Bronchial epithelial cell (primary cell): ENCODE data around the gene CIC. TPM values are rescaled to one million over a fixed set of nuclear protein-coding genes. Genes with fewer than 3 reads are reported as not detected.
"Not testable (repeated sequence)": the region's sequence is repeated elsewhere in the genome, so short reads cannot be mapped to it uniquely, and the experiment has no call there.

Experiments
- DNase-seq: peaks from one replicate; pipeline ENCODE4 v3.0.0-alpha.2; 2010; ENCODE audit warnings: low read depth
- FAIRE-seq: peaks from 2 replicates; lab custom pipeline; 2011; peaks lifted over from hg19 to GRCh38; lab: Jason Lieb, UNC
- H3K27me3 ChIP-seq: 2 replicates; pipeline ENCODE4 v1.5.1; 2011; ENCODE audit warnings: low read length; ENCODE audit not compliant: control insufficient read depth, insufficient read depth
- H3K36me3 ChIP-seq: 2 replicates; pipeline ENCODE4 v1.5.1; 2011; ENCODE audit warnings: low read length; ENCODE audit not compliant: control insufficient read depth, insufficient read depth
- H3K4me3 ChIP-seq: 2 replicates; pipeline ENCODE4 v1.5.1; 2011; ENCODE audit warnings: mild to moderate bottlenecking, low read depth, low read length, control low read depth
- total RNA-seq: library from RNA; depleted of rRNA; stranded (reverse); fragments of >200 nt; gene quantifications from 2 replicates; pipeline ENCODE4 v1.2.1, GENCODE V29; 2014
- TF ChIP-seq, protein P1 (sequence below): IDR thresholded peaks from 2 replicates; pipeline ENCODE4 v1.5.1; 2011; ENCODE audit warnings: mild to moderate bottlenecking, moderate library complexity, low read length, control low read depth, inconsistent platforms; ENCODE audit not compliant: insufficient read depth, severe bottlenecking

The CIC gene
- total RNA-seq, 1 donor from 2014 or later, result 7.1 TPM

DNA sequence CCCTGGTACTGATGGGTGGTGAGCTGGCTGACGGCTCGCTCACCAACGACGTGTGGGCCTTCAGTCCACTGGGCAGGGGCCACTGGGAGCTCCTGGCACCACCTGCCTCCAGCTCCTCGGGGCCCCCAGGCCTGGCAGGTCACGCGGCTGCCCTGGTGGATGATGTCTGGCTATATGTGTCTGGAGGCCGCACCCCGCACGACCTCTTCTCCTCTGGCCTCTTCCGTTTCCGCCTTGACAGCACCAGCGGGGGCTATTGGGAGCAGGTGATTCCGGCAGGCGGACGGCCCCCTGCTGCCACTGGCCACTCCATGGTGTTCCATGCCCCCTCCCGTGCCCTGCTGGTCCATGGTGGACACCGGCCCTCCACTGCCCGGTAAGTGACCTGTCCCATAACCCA lies 66.9 kb downstream of the CIC start:
- no peak overlapping the region for H3K4me3 ChIP-seq
- TF ChIP-seq, protein P1, sequence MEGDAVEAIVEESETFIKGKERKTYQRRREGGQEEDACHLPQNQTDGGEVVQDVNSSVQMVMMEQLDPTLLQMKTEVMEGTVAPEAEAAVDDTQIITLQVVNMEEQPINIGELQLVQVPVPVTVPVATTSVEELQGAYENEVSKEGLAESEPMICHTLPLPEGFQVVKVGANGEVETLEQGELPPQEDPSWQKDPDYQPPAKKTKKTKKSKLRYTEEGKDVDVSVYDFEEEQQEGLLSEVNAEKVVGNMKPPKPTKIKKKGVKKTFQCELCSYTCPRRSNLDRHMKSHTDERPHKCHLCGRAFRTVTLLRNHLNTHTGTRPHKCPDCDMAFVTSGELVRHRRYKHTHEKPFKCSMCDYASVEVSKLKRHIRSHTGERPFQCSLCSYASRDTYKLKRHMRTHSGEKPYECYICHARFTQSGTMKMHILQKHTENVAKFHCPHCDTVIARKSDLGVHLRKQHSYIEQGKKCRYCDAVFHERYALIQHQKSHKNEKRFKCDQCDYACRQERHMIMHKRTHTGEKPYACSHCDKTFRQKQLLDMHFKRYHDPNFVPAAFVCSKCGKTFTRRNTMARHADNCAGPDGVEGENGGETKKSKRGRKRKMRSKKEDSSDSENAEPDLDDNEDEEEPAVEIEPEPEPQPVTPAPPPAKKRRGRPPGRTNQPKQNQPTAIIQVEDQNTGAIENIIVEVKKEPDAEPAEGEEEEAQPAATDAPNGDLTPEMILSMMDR, result no peak
- H3K27me3 ChIP-seq, result no peaks in the 10 kb centered on the region
- peaks cover 3% of the 10 kb centered on the region for H3K36me3 ChIP-seq
- FAIRE-seq (no peak), DNase-seq (no peak)

- not testable (repeated sequence) for DNase-seq, H3K27me3 ChIP-seq, FAIRE-seq, H3K36me3 ChIP-seq, H3K4me3 ChIP-seq
Observed at GRCh38 chr19:42339126-42339860, 70.2 kb downstream of the CIC start.

DNA sequence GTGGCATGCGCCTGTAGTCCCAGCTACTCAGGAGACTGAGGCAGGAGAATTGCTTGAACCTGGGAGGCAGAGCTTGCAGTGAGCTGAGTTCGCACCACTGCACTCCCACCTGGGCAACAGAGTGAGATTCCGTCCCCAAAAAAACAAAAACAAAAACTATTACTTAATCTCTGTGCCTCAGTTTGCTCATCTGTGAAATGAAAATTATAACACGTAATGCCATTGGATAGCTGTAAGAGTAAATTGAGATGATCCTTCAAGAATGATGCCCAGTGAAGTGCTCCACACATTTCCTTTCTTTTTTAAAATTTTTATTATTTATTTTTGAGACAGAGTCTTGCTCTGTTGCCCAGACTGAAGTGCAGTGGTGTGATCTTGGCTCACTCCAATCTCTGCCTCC lies 70.9 kb downstream of the CIC start:
- not testable (repeated sequence) for FAIRE-seq, DNase-seq, H3K4me3 ChIP-seq, H3K36me3 ChIP-seq, H3K27me3 ChIP-seq

DNA sequence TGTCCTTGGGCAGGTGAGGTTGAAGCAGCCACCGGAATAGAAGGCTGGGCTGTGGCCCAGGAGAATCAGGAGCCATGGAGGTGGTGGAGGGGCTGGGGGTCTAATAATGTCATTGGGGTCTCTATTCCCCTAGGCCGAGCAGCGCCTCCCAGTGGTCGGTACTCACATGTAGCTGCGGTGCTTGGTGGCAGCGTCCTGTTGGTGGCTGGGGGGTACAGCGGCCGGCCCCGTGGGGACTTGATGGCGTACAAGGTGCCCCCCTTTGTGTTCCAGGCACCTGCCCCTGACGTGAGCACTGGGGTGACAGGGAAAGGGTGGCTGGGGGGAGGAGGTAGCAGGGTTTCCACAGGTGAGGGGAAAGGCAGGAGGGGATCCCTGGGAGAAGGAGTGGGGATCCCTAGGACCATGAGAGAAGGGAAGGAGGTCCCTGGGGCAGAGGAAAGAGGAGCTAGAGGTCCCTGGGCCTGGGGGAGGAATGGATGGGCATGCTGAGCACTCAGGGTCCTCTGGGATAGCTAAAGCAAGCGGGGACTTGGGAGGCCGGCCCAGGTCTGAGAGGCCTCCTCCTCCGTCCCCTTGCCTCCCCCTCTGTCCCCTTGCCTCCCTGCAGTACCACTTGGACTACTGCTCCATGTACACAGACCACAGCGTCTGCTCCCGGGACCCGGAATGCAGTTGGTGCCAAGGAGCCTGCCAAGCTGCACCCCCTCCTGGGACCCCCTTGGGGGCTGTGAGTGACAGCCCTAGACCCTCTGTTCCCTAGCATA lies 74.5 kb downstream of the CIC start:
- FAIRE-seq (no peak), DNase-seq (no peak)
- TF ChIP-seq, protein P1, result no peak
- no peak overlapping the region for H3K4me3 ChIP-seq
- H3K36me3 ChIP-seq, result no peaks in the 10 kb centered on the region
- H3K27me3 ChIP-seq, result no peaks in the 10 kb centered on the region

DNA sequence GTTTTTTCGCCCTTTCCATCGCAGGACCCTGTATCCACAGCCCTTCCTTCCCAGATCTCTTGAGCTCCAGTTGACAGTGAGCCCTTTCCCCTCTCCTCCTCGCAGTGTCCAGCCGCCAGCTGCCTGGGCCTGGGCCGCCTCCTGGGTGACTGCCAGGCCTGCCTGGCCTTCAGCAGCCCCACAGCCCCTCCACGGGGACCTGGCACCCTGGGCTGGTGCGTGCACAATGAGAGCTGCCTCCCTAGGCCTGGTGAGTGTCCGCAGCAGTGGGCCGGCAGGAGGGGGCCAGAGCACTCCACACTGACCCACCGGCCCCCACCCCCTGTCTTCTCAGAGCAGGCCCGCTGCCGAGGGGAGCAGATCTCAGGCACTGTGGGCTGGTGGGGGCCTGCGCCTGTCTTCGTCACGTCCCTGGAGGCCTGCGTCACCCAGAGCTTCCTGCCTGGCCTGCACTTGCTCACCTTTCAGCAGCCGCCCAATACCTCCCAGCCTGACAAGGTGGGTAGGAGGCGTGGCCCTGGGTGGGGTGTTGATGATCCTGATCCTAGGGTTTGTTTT lies 75.4 kb downstream of the CIC start:
- TF ChIP-seq, protein P1, result no peak
- FAIRE-seq (no peak), DNase-seq (no peak)
- Histone ChIP-seq H3K36me3 (no peaks in the 10 kb centered on the region), H3K4me3 (no peak overlapping the region), H3K27me3 (no peaks in the 10 kb centered on the region)

Other genes with a start within 250 kb of the CIC start
- gene GRIK5, start 199.0 kb upstream of the CIC start, total RNA-seq, result under 0.01 TPM in 2 replicates
- gene ZNF574, start 193.1 kb upstream of the CIC start, total RNA-seq, result 7.1 and 7.4 TPM in 2 replicates
- gene POU2F2, start 136.8 kb upstream of the CIC start, total RNA-seq, result 0.26 and 0.53 TPM in 2 replicates
- gene DEDD2, start 51.6 kb upstream of the CIC start, total RNA-seq, result 27.1 and 28.7 TPM in 2 replicates
- gene ZNF526, start 48.9 kb upstream of the CIC start, total RNA-seq, result 7.8 and 11.1 TPM in 2 replicates
- 11.6 and 12.4 TPM in 2 replicates for gene GSK3A, start 26.6 kb upstream of the CIC start, total RNA-seq
- gene ERF, start 14.1 kb upstream of the CIC start, total RNA-seq, result 10.8 and 11.6 TPM in 2 replicates
- not detected in 2 replicates for gene PRR19, start 32.9 kb downstream of the CIC start, total RNA-seq
- gene PAFAH1B3, start 33.4 kb downstream of the CIC start, total RNA-seq, result 29.4 and 36.9 TPM in 2 replicates
- gene TMEM145, start 44.1 kb downstream of the CIC start, total RNA-seq, result 0.26 TPM in 1 of 2 replicates, not detected in the other
- gene MEGF8, start 56.4 kb downstream of the CIC start, total RNA-seq, result 7.1 and 14.0 TPM in 2 replicates
- 1.7 TPM in 1 of 2 replicates, not detected in the other for gene CNFN, start 121.0 kb downstream of the CIC start, total RNA-seq
- 7.6 and 8.6 TPM in 2 replicates for gene LIPE, start 158.1 kb downstream of the CIC start, total RNA-seq
- 1.1 and 5.8 TPM in 2 replicates for gene CXCL17, start 173.7 kb downstream of the CIC start, total RNA-seq